ENCODE measurements around the gene SPATS2.

GRCh38 chr12:49442915-49443314 lies 75.7 kb downstream of the SPATS2 start:
- TF ChIP-seq CTCF (IDR thresholded peaks at IDR 0.05): no peak
- TF ChIP-seq POLR2A (IDR thresholded peaks at IDR 0.05): no peak
- TF ChIP-seq EP300 (IDR thresholded peaks at IDR 0.05): no peak

All from ovary (tissue), 3 donors.